Stomach smooth muscle (tissue), 2 donors: Measurements from ENCODE around the gene KCNK4.

ENCODE experiments used
- H3K27ac ChIP-seq: one replicate; pipeline ENCODE4 v1.7.0; 2013; ENCODE audit warnings: mild to moderate bottlenecking, low read length, inconsistent platforms
- H3K27me3 ChIP-seq, 2 donors: one replicate each; pipeline ENCODE4 v1.7.0; 2013; ENCODE audit warnings: low read length in 2 of 2; ENCODE audit not compliant: insufficient read depth in 2 of 2, control insufficient read depth in 1 of 2
- H3K36me3 ChIP-seq, 2 donors: one replicate each; pipeline ENCODE4 v1.7.0; 2013; ENCODE audit warnings: low read length in 2 of 2; ENCODE audit not compliant: control insufficient read depth in 2 of 2, insufficient read depth in 2 of 2
- H3K4me1 ChIP-seq: one replicate; pipeline ENCODE4 v1.7.0; 2013; ENCODE audit warnings: low read length; ENCODE audit not compliant: control insufficient read depth, insufficient read depth
- H3K4me3 ChIP-seq, 2 donors: one replicate each; pipeline ENCODE4 v1.7.0; 2013; ENCODE audit warnings: low read length in 2 of 2
- H3K9ac ChIP-seq, 2 donors: one replicate each; pipeline ENCODE4 v1.7.0; 2013; ENCODE audit warnings: low read length in 2 of 2, mild to moderate bottlenecking in 1 of 2
- H3K9me3 ChIP-seq, 2 donors: one replicate each; pipeline ENCODE4 v1.7.0; 2013; ENCODE audit warnings: low read length in 2 of 2; ENCODE audit not compliant: control insufficient read depth in 2 of 2
- donor health status: healthy.
- donor health status: Pancreatic carcinoma.

Gene KCNK4

GRCh38 chr11:64285885-64286800, 5.0 kb upstream of the KCNK4 start:
- H3K27me3 ChIP-seq = peaks cover 10 to 12% of the 10 kb centered on the region in 2 donors
- H3K27ac ChIP-seq = peak overlapping the region; percentile 31
- H3K9me3 ChIP-seq = no peaks in the 10 kb centered on the region
- H3K4me1 ChIP-seq = peaks cover 29% of the 10 kb centered on the region
- peak overlapping the region; percentile 72 to 77 for H3K9ac ChIP-seq
- H3K4me3 ChIP-seq = peak overlapping the region; percentile 93 to 96
- peaks cover 4 to 10% of the 10 kb centered on the region in 2 donors for H3K36me3 ChIP-seq

- Histone ChIP-seq H3K27me3 (peaks cover 13 to 16% of the 10 kb centered on the region in 2 donors), H3K9ac (no peak overlapping the region), H3K27ac (no peak overlapping the region), H3K36me3 (peaks cover 4 to 7% of the 10 kb centered on the region in 2 donors), H3K4me3 (no peak overlapping the region), H3K4me1 (peaks cover 35% of the 10 kb centered on the region), H3K9me3 (no peaks in the 10 kb centered on the region)
Measured at GRCh38 chr11:64286801-64287159, 4.3 kb upstream of the KCNK4 start.

DNA sequence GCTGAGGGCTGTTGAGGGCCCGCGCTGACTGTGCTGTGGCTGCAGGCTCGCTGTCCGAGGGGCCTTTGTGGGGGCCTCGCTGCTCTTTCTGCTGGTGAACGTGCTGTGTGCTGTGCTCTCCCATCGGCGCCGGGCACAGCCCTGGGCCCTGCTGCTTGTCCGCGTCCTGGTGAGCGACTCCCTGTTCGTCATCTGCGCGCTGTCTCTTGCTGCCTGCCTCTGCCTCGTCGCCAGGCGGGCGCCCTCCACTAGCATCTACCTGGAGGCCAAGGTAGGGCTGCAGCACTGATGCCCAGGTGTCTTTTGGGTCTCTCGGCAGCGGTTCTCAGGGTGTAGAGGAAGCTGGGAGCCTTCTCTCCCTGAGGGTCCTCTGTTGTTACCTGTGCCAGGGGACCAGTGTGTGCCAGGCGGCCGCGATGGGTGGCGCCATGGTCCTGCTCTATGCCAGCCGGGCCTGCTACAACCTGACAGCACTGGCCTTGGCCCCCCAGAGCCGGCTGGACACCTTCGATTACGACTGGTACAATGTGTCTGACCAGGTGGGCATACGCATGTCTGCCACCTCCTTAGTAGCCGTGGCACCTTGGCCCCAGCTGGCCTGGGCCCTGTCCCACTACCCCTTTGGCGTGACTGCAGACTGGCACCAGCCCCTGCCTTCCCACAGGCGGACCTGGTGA, 3.3 kb upstream of the KCNK4 start:
- H3K4me3 ChIP-seq = no peak overlapping the region
- no peak overlapping the region for H3K27ac ChIP-seq
- H3K27me3 ChIP-seq = peaks cover 17 to 27% of the 10 kb centered on the region in 2 donors
- no peak overlapping the region for H3K9ac ChIP-seq
- H3K9me3 ChIP-seq = no peaks in the 10 kb centered on the region
- H3K36me3 ChIP-seq = peaks cover 2 to 4% of the 10 kb centered on the region in 2 donors
- peaks cover 37% of the 10 kb centered on the region for H3K4me1 ChIP-seq

DNA sequence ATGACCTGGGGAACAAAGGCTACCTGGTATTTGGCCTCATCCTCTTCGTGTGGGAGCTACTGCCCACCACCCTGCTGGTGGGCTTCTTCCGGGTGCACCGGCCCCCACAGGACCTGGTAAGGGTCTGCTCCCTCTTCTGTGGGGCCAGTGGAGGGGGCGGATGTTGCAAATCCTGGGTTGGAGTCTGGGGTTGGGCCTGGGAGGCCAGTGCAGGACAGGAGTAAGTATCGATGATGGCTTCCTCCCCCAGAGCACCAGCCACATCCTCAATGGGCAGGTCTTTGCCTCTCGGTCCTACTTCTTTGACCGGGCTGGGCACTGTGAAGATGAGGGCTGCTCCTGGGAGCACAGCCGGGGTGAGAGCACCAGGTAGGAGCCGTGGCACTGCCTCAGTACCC, 2.8 kb upstream of the KCNK4 start:
- H3K27ac ChIP-seq = no peak overlapping the region
- no peaks in the 10 kb centered on the region for H3K36me3 ChIP-seq
- H3K4me3 ChIP-seq = no peak overlapping the region
- H3K27me3 ChIP-seq = peaks cover 21 to 32% of the 10 kb centered on the region in 2 donors
- peaks cover 32% of the 10 kb centered on the region for H3K4me1 ChIP-seq
- no peak overlapping the region for H3K9ac ChIP-seq
- H3K9me3 ChIP-seq = no peaks in the 10 kb centered on the region

DNA sequence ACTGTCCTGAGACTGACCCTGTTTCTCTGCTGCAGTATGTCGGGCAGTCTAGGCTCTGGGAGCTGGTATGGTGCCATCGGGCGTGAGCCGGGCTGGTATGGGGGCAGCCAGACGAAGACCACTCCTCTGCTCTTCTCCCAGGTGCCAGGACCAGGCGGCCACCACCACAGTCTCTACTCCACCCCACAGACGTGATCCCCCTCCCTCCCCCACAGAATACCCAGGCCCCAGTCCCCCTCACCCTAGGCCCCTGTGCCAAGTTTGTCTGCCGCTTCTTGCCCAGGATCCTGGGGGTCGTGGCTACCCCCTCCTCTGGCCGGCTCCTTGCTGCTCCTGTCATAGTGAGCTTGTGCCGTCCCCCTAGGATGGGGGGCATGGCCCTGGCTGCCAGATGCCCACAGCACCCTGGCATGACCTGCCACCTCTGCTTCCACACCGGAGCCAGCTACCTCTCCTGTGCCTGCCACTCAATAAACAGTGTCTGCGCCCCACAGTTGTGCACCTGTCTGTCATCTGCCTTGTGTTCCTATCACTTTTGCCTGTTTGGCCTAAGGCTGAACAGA, 2.0 kb upstream of the KCNK4 start:
- Histone ChIP-seq H3K27ac (no peak overlapping the region), H3K9ac (no peak overlapping the region), H3K4me3 (no peak overlapping the region), H3K36me3 (no peaks in the 10 kb centered on the region), H3K27me3 (peaks cover 26 to 35% of the 10 kb centered on the region in 2 donors), H3K9me3 (no peaks in the 10 kb centered on the region), H3K4me1 (peaks cover 25% of the 10 kb centered on the region)

DNA sequence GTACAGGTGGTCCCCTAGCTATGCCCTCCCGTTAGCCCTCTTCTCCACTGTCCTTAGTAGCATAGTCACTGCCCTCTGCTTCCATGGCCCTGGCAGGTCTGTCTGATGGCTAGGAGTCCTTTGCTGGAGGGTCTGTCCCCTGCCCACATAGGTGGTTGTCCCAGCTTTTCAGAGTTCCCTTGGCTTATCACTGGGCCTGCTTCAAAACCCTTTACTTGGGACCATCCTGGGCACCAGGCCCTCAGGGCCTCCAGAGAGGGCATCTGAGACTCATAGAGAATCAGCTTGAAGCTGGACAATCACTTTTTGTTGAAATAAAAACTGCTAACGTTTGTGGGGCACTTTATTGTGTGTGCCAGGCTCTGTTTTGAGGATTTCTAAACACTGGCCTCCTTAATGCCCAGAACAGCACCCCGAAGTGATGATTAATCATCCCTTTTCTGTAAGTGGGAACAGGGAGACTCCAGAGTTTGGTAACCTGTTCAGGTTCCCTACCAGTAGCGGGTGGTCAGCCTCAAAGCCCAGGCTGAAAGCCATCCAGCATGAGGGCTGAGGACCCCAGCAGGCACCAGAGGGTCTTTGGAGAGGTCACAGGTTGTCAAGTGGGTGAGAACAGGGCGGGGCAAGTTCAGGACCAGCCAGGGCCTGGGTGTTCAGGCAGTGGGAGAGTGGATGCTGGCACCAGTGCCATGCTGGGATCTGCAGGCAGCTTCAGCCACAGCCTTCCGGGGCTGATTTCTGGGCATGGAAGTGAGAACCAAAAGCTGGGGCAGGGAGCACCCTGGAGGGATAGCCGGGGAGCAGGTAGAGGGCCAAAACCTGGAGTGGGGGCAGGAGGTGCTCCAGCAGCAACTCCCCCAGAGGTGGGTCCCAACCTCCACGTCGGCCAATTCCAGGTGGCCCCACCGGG, 495 bp upstream of the KCNK4 start:
- H3K27ac ChIP-seq = no peak overlapping the region
- no peak overlapping the region for H3K9ac ChIP-seq

DNA sequence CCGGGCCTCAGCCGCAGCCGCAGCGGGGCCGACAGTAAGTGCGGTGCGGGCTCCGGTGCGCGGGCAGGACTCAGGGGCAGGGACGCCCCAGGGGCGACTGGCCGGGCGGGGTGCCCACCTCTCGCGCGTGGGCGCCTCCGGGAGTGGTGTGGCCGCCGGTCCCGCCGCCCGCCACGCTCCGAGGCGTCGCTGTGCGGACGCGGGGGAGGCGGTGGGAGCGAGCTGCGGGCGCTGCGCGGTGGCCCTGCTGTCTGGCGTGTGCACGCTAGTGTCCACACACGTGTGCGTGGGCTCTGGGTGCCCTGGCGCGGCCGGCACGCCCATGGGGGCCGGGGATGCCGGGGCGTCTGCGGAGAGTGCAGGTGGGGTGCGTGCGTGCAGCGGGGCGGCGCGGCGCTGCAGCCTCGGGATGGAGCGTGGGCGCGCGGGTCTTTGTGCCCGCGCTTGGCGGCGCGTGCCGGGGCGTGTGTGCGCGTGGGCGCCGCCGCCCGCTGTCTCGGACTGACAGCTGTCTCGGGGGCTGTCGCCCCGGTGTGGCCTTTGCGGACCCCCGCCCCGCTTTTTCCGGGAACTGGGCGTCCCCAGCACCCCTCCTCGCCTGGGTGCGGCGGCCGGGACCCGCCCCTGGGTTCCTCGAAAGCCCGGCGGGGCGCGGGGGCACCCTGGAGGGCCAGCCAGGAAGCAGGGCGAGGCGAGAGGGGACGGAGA, 804 bp downstream of the KCNK4 start:
- Histone ChIP-seq H3K4me3 (peak overlapping the region; percentile 31 to 62), H3K27ac (no peak overlapping the region), H3K36me3 (no peaks in the 10 kb centered on the region), H3K9ac (no peak overlapping the region), H3K27me3 (peaks cover 44 to 55% of the 10 kb centered on the region in 2 donors), H3K9me3 (no peaks in the 10 kb centered on the region), H3K4me1 (peaks cover 15% of the 10 kb centered on the region)

More for the DNA sequence above, 495 bp upstream of the KCNK4 start:
- H3K4me3 ChIP-seq = no peak overlapping the region
- no peaks in the 10 kb centered on the region for H3K9me3 ChIP-seq
- no peaks in the 10 kb centered on the region for H3K36me3 ChIP-seq
- H3K4me1 ChIP-seq = peaks cover 22% of the 10 kb centered on the region
- peaks cover 33 to 42% of the 10 kb centered on the region in 2 donors for H3K27me3 ChIP-seq

GRCh38 chr11:64292460-64293254, 1.6 kb downstream of the KCNK4 start:
- peaks cover 15% of the 10 kb centered on the region for H3K4me1 ChIP-seq
- H3K4me3 ChIP-seq = peak overlapping the region in 1 of 2 donors; percentile 22
- no peaks in the 10 kb centered on the region for H3K36me3 ChIP-seq
- no peaks in the 10 kb centered on the region for H3K9me3 ChIP-seq
- no peak overlapping the region for H3K27ac ChIP-seq
- no peak overlapping the region for H3K9ac ChIP-seq
- H3K27me3 ChIP-seq = peaks cover 52 to 63% of the 10 kb centered on the region in 2 donors

- Histone ChIP-seq H3K9ac (no peak overlapping the region), H3K36me3 (no peaks in the 10 kb centered on the region), H3K9me3 (no peaks in the 10 kb centered on the region), H3K4me3 (no peak overlapping the region), H3K27me3 (peaks cover 63 to 84% of the 10 kb centered on the region in 2 donors), H3K4me1 (peaks cover 24% of the 10 kb centered on the region), H3K27ac (no peak overlapping the region)
Measured at GRCh38 chr11:64294774-64295173, 3.7 kb downstream of the KCNK4 start.
